Fibroblast of skin of right biceps (primary cell): ENCODE data around the gene SMTNL2.
"Not testable (repeated sequence)": the region's sequence is repeated elsewhere in the genome, so short reads cannot be mapped to it uniquely, and the experiment has no call there.

Source experiments
- DNase-seq: peaks from one replicate; pipeline ENCODE4 v3.0.0-alpha.2; 2013

Gene SMTNL2

GRCh38 chr17:4560837-4561256 lies 23.5 kb upstream of the SMTNL2 start:
- no peak for DNase-seq

- no peak for DNase-seq
These were observed 22.0 kb upstream of the SMTNL2 start for GRCh38 chr17:4562015-4562969.

- DNase-seq = peak; percentile 69
These were observed 18.9 kb upstream of the SMTNL2 start for GRCh38 chr17:4565209-4566141.

GRCh38 chr17:4566785-4567184 lies 17.5 kb upstream of the SMTNL2 start:
- DNase-seq = peak; percentile 42

DNA sequence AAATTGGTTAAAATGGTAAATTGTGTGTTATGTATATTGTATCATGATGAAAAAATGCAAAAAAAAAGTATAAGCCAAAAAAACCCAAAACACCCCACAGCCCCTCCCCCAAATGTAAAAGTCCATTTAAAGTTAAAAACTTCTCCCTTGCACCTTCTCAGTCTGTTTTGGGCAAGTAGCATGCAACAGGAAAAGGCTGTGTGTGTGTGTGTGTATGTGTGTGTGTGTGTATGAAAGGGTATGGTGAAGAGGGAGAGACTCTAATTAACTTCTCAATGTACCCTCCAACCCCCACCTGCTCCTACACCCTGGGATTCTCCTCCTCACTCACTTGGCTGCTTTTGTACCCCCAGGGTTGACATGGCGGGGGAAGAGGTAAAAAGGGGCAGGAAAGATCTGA lies 14.7 kb upstream of the SMTNL2 start:
- DNase-seq = no peak

DNA sequence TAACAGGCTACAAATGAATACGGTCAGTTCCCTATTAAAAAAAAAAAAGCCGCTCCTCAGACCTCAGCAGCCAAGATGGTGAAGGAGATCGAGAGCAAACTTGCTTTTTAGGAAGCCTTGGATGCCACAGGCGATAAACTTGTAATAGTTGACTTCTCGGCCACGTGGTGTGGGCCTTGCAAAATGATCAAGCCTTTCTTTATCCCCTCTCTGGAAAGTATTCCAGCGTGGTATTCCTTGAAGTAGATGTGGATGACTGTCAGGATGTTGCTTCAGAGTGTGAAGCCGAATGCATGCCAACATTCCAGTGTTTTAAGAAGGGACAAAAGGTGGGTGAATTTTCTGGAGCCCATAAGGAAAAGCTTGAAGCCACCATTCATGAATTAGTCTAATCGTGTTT lies 12.2 kb upstream of the SMTNL2 start:
- DNase-seq = no peak

DNA sequence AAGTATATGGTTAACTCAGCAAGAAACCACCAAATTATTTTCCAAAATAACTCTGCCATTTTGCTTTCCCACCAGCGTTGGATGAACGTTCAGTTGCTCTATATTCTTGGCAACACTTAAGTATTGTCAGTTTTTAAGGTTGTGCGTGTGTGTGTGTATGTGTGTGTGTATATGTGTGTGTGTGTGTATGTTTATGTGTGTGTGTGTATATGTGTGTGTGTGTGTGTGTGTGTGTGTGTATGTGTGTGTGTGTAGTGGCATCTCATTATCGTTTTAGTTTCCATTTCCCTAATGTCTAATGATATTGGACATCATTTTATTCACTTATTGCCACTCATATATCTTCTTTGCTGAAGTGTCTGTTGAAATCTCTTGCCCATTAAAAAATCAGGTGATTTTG lies 11.2 kb upstream of the SMTNL2 start:
- DNase-seq = no peak

GRCh38 chr17:4573669-4574068 lies 10.7 kb upstream of the SMTNL2 start:
- DNase-seq = no peak

DNA sequence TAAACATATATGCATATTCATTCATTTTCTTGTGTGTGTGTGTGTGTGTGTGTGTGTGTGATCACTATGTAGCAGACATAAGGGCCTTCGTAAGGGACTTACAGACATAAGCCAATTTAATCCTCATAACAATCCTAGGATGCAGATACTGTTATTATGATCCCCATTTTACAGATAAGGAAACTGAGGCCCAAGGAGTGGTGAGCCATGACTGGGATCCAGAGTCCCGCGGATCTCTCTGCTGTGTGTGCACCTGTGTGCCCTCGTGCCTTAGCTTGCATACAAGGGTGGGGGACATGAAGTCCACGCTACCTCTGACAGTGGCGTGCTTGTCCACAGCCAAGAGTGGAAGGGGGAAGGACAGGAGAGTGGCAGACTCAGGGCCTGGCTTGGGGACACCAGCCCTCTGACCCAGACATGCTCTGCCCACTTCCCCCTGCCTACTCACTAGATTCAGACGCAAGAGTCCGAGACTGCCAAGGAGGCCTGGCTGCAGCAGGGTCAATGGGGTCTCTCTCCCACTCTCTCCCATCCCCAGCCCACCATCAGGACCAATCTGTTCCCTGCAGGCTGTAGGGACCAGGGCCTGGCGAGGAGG lies 9.8 kb upstream of the SMTNL2 start:
- no peak for DNase-seq

GRCh38 chr17:4576161-4576558 lies 8.2 kb upstream of the SMTNL2 start:
- DNase-seq = no peak

GRCh38 chr17:4576729-4577322 lies 7.5 kb upstream of the SMTNL2 start:
- DNase-seq = no peak

DNA sequence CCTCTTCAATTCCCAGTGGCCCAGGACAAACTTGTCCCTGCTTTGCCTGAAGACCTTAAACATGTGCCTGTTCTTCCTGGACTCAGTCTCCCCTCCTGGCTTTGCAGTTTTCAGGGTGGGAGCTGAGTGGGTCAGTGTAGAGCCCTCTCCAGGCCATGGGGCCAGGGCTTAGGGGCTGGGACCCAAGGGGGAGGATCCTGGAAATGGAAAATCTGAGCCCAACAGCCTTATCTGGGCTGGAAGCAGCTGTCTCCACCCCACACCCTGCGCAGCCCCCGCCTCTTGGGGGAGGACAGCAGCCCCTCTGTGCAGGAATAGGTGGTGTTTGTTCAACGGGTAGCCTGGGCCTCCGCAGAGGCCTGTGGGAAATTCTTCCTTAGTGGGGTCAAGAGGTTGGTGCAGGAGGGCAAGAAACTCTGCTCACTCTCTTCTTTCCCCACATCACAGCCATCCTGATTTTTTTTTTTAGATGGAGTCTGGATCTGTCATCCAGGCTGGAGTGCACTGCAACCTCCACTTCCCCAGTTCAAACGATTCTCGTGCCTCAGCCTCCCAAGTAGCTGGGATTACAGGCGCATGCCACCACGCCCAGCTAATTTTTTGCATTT lies 6.8 kb upstream of the SMTNL2 start:
- DNase-seq = no peak

GRCh38 chr17:4578349-4578748 lies 6.0 kb upstream of the SMTNL2 start:
- not testable (repeated sequence) for DNase-seq

DNA sequence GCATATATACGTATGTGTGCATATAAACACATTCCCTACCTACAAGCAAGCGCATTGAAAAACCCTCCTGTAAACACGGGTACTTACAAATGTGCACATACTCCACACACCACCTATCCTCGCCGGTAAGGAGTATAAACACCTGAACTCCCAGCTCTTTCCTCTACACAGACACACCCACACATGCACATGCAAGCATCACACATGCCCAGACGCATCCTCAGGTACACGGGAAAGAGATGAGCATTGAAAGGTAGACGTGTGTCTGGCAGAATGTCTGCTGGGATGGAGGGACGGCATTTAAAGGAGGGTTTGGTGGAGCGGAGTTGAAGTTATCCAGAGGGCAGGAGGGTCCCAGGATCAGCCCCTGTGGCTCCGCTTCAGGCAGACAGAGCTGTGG lies 4.7 kb upstream of the SMTNL2 start:
- DNase-seq = no peak

DNA sequence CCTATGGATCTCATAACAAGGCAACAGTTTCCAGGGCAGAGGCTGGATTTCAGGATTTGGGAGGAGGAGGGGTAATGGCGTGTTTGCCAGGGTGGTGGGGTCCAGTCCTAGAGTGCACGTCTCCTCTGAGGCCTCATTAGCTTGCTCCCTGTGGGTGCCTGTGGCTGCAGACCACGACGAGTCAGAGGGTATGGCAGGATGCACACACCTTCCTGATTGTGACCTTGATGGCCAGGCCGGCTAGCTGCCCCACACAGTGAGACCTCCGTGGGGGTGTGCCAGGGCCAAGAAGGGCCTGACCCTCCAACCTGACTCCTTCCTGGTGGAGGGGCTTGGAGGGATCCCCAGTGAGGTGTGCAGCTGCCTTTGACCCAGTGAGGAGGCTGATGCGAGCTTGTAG lies 4.0 kb upstream of the SMTNL2 start:
- no peak for DNase-seq

DNA sequence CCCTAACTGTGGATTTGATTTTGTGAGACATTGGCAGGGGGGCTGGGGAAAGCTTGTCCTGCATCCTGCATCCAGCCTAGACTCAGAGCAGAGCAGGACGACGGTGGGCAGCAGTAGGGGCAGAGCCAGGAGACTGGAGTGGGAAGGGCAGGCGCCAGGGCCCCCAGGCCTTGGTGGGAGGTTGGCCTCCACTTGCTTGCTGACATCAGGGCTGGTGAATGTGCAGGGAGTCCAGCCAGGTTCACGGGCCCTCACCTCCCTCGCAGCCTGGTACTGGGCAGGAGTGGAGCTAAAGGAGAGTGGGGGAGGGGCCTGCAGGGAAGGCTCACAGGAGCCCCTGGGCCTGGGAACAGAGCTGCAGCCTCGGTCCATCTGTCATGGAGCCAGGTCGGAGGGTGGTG lies 2.2 kb upstream of the SMTNL2 start:
- DNase-seq = no peak

GRCh38 chr17:4582691-4583090 lies 1.6 kb upstream of the SMTNL2 start:
- no peak for DNase-seq

GRCh38 chr17:4583206-4583605 lies 1.1 kb upstream of the SMTNL2 start:
- DNase-seq = no peak

GRCh38 chr17:4583782-4584100 lies 588 bp upstream of the SMTNL2 start:
- no peak for DNase-seq

DNA sequence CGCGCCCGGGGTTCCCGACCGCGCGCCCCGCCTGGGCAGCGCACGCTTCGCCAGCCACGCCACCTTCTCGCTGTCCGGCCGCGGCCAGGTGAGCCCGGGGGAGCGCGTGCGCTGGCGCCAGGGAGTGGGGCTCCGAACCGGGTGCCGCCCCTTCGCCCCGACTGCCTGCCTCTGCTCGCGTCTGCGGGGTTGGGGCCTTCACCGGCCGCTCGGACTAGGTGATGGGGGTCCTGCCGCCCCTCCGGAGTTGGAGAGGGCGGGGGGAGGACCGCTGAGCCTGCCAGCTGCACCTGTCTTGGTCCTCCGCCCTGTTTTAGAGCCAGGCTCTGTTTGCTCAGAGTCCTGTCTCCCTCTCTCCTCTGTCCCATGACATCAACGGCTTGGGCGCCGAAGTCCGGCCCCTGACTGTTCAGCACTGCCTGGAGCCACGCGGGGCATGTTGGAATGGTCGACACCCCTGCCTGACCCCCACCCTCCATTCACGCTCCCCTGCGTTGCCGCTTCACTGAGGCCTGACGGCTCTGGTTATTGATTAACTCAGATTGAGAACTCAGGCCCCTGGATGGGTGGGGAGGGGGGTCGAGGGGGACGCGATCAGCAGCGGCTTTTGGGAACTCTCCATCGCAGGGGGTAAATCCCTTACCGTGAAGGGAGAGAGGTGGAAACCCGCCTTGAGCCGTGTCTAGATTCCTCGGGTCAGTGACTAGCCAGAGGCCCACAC lies 748 bp downstream of the SMTNL2 start:
- DNase-seq = no peak

- no peak for DNase-seq
These were observed 1.3 kb downstream of the SMTNL2 start for GRCh38 chr17:4585638-4585994.

DNA sequence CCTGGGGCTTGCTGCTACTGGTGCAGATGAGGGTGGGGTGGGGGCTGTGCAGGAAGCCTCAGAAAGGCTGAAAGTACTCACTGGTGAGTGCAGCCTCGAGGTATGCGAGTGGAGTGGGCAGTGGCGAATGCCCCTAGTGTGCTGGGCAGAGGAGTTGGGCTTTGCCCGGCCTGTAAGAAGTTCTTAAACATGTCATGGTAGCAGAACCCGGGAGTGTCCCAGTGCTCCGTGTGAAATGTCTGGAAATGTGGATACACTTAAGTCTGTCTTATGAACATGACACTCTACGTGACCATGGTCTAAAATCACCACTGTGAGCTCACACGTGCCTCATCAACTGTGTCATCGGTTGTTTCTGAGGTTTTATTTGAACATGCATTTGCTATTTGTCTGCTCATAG lies 1.7 kb downstream of the SMTNL2 start:
- DNase-seq = no peak
